GM12892 (cell line): ENCODE data around the gene TVP23A.

Source experiments
- POLR2A ChIP-seq: IDR thresholded peaks from 2 replicates; pipeline ENCODE4 v1.6.1; 2011; ENCODE audit warnings: low read depth, low read length, control low read depth
- POLR2AphosphoS5 ChIP-seq: IDR thresholded peaks from 2 replicates; pipeline ENCODE4 v1.6.1; 2011; ENCODE audit warnings: low read depth, low read length, control low read depth
- TAF1 ChIP-seq: IDR thresholded peaks from 2 replicates; pipeline ENCODE4 v1.6.1; 2011; ENCODE audit warnings: low read depth, mild to moderate bottlenecking, control low read depth, low read length, borderline replicate concordance

DNA sequence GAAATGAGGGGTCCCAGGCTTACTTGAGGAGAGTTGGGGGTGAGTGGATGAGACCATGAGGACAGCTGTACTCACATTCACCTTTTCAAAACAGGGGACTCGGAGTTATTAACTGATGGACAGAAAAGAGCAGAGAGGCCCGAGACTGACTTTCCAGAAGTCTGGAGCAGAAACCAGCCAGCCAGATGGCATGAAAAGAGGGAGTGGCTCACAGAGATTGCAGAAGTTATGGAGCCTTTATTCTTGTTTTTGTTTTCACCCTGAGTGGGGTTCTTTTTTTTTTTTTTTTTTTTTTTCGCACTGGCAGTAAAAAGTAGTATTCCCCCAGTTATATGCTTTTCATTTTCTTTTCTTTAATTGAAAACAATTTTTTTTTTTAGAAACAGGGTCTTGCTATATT is 18.9 kb downstream of the TVP23A start:
- no peak for TF ChIP-seq POLR2AphosphoS5
- TF ChIP-seq POLR2A = no peak
- TF ChIP-seq TAF1 = no peak
